ENCODE measurements around the gene CRYAA.

- no peak for TF ChIP-seq CTCF (IDR thresholded peaks at IDR 0.05)
- TF ChIP-seq POLR2AphosphoS5 (IDR thresholded peaks at IDR 0.05), result no peak
These were observed 32.7 kb downstream of the CRYAA start for GRCh38 chr21:43201491-43201890.

Data from breast epithelium (tissue), 3 donors.